ENCODE data around the gene AKNA. TPM values are rescaled to one million over a fixed set of nuclear protein-coding genes. Genes with fewer than 3 reads are reported as not detected.
A peak's percentile ranks its signal among the peaks of the same experiment; 100 is the strongest.

AKNA gene
- polyA plus RNA-seq, 1 donor from 2014 or later = 25.4 TPM

GRCh38 chr9:114289571-114290481 lies 98.0 kb downstream of the AKNA start:
- peaks cover 0 to 5% (median 2%) of the 10 kb centered on the region in 3 donors for H3K4me1 Mint-ChIP-seq
- H3K36me3 Mint-ChIP-seq = no peaks in the 10 kb centered on the region
- peaks cover 7% of the 10 kb centered on the region for H3K27me3 Mint-ChIP-seq
- peaks cover 0 to 4% (median 3%) of the 10 kb centered on the region in 3 donors for H3K9me3 Mint-ChIP-seq
- no peak overlapping the region for H3K4me3 Mint-ChIP-seq
- no peak overlapping the region for H3K27ac Mint-ChIP-seq

DNA sequence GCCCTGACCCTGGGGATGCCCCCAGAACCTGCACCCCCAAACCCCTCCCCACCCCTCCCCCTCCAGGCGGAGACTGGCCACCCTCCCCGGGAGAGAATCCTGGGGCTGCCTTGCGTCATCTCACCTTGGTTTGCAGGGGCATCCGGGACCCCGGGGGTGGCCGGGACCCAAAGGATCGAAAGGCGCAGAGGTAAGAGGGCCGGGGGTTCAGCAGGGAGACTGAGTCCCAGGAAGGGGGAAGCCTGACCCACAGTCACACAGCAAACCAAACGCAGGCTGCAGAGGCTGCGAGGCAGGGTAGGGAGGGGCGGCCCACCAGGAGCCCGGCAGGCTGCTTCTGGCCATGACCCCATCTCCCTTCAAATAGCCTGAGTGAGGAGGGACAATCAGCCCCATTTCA lies 98.7 kb downstream of the AKNA start:
- H3K4me1 Mint-ChIP-seq = peaks cover 0 to 5% (median 2%) of the 10 kb centered on the region in 3 donors
- H3K27me3 Mint-ChIP-seq = peaks cover 7% of the 10 kb centered on the region
- H3K27ac Mint-ChIP-seq = no peak overlapping the region
- no peaks in the 10 kb centered on the region for H3K36me3 Mint-ChIP-seq
- H3K4me3 Mint-ChIP-seq = no peak overlapping the region
- H3K9me3 Mint-ChIP-seq = no peaks in the 10 kb centered on the region

DNA sequence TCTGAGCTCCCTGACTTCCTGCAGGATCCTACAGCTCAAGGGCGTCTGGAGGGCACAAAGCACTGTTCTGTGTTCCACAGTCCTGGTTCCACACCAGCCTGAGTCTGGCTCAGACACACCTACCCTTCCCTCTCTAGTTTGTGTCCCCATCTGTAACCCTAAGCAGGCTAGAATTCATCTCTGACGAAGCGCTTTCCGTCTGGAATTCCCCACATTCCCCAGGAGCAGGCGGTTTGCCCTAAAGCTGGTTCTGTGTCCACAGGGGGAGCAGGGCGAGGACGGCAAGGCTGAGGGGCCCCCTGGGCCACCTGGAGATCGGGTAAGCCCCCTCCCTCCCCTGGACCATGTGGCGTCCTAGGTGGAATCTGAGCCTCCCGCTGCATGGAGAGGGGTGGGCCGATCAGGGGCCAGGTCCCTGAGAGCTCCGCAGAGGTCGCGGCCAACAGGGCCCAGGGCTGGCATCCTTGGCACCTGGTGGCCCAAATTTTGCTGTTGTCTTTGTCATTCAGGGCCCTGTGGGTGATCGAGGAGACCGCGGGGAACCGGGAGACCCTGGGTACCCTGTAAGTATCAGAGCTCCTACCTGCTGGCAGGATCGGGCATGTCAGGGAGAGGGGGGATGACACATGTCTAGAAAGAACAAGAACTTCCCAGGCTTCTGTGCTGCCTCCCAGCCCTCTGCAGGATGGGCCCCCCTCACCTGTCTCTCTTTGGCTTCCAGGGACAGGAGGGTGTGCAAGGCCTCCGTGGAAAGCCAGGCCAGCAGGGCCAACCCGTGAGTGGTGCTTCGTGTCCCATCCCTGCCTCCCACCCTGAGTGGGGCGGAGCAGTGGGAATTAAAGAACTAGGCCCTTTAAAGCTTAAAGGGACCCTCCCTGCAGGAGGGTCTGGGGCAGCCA lies 99.3 kb downstream of the AKNA start:
- Mint-ChIP-seq H3K9me3 (no peaks in the 10 kb centered on the region), H3K27ac (no peak overlapping the region), H3K27me3 (peaks cover 7% of the 10 kb centered on the region), H3K4me3 (no peak overlapping the region), H3K4me1 (peaks cover 0 to 5% (median 2%) of the 10 kb centered on the region in 3 donors), H3K36me3 (no peaks in the 10 kb centered on the region)

- H3K9me3 Mint-ChIP-seq = no peaks in the 10 kb centered on the region
- H3K27me3 Mint-ChIP-seq = peaks cover 7% of the 10 kb centered on the region
- no peak overlapping the region for H3K4me3 Mint-ChIP-seq
- no peak overlapping the region for H3K27ac Mint-ChIP-seq
- peaks cover 0 to 4% (median 2%) of the 10 kb centered on the region in 3 donors for H3K4me1 Mint-ChIP-seq
- H3K36me3 Mint-ChIP-seq = no peaks in the 10 kb centered on the region
Measured at GRCh38 chr9:114287763-114288192, 100.0 kb downstream of the AKNA start.

- H3K4me3 Mint-ChIP-seq = no peak overlapping the region
Measured at GRCh38 chr9:114287001-114287762, 100.6 kb downstream of the AKNA start.

GRCh38 chr9:114286146-114286679 lies 101.6 kb downstream of the AKNA start:
- Mint-ChIP-seq H3K9me3 (no peaks in the 10 kb centered on the region), H3K27ac (no peak overlapping the region), H3K4me3 (no peak overlapping the region), H3K27me3 (peaks cover 6% of the 10 kb centered on the region), H3K4me1 (peaks cover 0 to 4% (median 2%) of the 10 kb centered on the region in 3 donors), H3K36me3 (no peaks in the 10 kb centered on the region)

More at GRCh38 chr9:114287001-114287762, 100.6 kb downstream of the AKNA start:
- H3K9me3 Mint-ChIP-seq = no peaks in the 10 kb centered on the region
- no peaks in the 10 kb centered on the region for H3K36me3 Mint-ChIP-seq
- peaks cover 0 to 4% (median 2%) of the 10 kb centered on the region in 3 donors for H3K4me1 Mint-ChIP-seq
- H3K27ac Mint-ChIP-seq = peak overlapping the region in 1 of 3 donors; percentile 13
- H3K27me3 Mint-ChIP-seq = peaks cover 7% of the 10 kb centered on the region

GRCh38 chr9:114285166-114285867 lies 102.5 kb downstream of the AKNA start:
- Mint-ChIP-seq H3K4me1 (no peaks in the 10 kb centered on the region), H3K27me3 (peaks cover 2% of the 10 kb centered on the region), H3K4me3 (no peak overlapping the region), H3K36me3 (no peaks in the 10 kb centered on the region), H3K9me3 (no peaks in the 10 kb centered on the region), H3K27ac (no peak overlapping the region)

DNA sequence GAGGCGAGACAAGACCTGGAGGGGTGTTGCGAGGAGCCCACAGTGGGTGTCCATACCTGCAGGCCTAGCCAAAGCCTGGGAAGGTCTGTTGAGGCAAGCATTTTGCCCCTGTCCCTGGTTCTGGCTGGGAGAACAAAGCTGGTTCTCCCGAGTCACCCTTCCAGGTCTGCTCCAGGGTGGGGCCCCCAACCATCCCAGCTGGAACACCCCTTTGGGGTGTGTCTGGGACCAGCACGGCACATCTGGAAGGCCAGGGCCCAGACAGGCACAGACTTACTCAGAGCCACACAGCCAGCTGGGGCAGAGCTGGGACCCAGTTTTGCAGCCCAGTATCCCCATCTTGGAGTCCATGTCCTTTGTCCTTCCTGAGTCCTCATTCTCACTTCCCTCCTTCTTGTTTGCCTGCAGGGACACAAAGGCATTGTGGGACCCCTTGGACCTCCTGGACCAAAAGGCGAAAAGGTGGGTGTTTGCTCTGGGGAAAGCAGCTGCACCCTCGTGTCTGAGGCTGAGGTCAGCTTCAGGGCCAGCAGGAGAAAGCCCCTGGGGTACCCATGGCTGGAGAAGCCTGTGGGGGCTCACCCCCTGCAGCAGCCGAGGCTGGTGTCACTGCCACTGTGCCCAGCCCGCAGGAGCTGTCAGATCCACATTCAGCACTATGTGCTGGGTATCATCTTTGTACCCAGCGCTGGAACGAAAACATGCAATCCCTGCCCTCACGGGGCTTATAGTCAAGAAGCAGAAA lies 103.3 kb downstream of the AKNA start:
- H3K27me3 Mint-ChIP-seq = peaks cover 2% of the 10 kb centered on the region
- H3K4me1 Mint-ChIP-seq = no peaks in the 10 kb centered on the region

More for the DNA sequence above, 103.3 kb downstream of the AKNA start:
- Mint-ChIP-seq H3K4me3 (no peak overlapping the region), H3K36me3 (no peaks in the 10 kb centered on the region), H3K9me3 (no peaks in the 10 kb centered on the region), H3K27ac (no peak overlapping the region)

Other genes with a start within 250 kb of the AKNA start
- not detected for gene COL27A1, start 232.4 kb downstream of the AKNA start, polyA plus RNA-seq
- not detected for gene ORM1, start 64.9 kb downstream of the AKNA start, polyA plus RNA-seq
- not detected for gene ORM2, start 58.1 kb downstream of the AKNA start, polyA plus RNA-seq
- gene WHRN, start 117.5 kb upstream of the AKNA start, polyA plus RNA-seq = 0.89 TPM
- 361 TPM for gene ATP6V1G1, start 199.8 kb upstream of the AKNA start, polyA plus RNA-seq
- gene TMEM268, start 223.3 kb upstream of the AKNA start, polyA plus RNA-seq = 15.9 TPM